Peyer's patch (tissue), 4 donors: ENCODE data around the gene PDZD2. TPM values are rescaled to one million over a fixed set of nuclear protein-coding genes. Genes with fewer than 3 reads are reported as not detected.

ENCODE experiments used
- DNase-seq, 3 donors: peaks; one replicate each; pipeline ENCODE4 v3.0.0-alpha.2; 2017 to 2019
- H3K27ac ChIP-seq, 4 donors: fragments of 200-600 bp; sonication (generic); one replicate each; pipeline ENCODE4 v1.5.1; 2016 to 2019
- H3K27me3 ChIP-seq, 2 donors: fragments of 200-600 bp; sonication (generic); one replicate each; pipeline ENCODE4 v1.5.1; 2019
- H3K36me3 ChIP-seq, 3 donors: fragments of 200-600 bp; sonication (generic); one replicate each; pipeline ENCODE4 v1.5.1; 2016 to 2019
- H3K4me1 ChIP-seq, 4 donors: fragments of 200-600 bp; sonication (generic); one replicate each; pipeline ENCODE4 v1.5.1; 2016 to 2019
- H3K4me3 ChIP-seq, 4 donors: fragments of 200-600 bp; sonication (generic); 1 replicate in 3 of 4; 2 replicates in 1 of 4; pipeline ENCODE4 v1.5.1; 2016 to 2019; ENCODE audit warnings: mild to moderate bottlenecking in 1 of 4
- H3K9me3 ChIP-seq, 4 donors: fragments of 200-600 bp; sonication (generic); one replicate each; pipeline ENCODE4 v1.5.1; 2016 to 2019; ENCODE audit warnings: mild to moderate bottlenecking in 1 of 4
- POLR2A ChIP-seq, 2 donors: fragments of 450-650 bp; IDR thresholded peaks; one replicate each; pipeline ENCODE4 v1.5.1; 2017; ENCODE audit warnings: antibody characterized with exemption in 2 of 2, mild to moderate bottlenecking in 2 of 2, moderate library complexity in 2 of 2
- total RNA-seq, 4 donors: library from RNA; depleted of rRNA; stranded (reverse); fragments of >200 nt; gene quantifications; one replicate each; pipeline ENCODE4 v1.1.0, GENCODE V29; 2016
- TF ChIP-seq, protein P1 (sequence below), 6 experiments: fragments of 450-650 bp in 4 of 6; fragments of 200-600 bp in 2 of 6; sonication (generic) in 1 of 6; IDR thresholded peaks; one replicate each; pipeline ENCODE4 v1.5.1; 2017 to 2019; ENCODE audit warnings: antibody characterized with exemption in 6 of 6, mild to moderate bottlenecking in 3 of 6, moderate library complexity in 1 of 6

Gene PDZD2
- total RNA-seq, 4 donors from 2014 or later: 0.53 to 7.4 (median 3.0) TPM

DNA sequence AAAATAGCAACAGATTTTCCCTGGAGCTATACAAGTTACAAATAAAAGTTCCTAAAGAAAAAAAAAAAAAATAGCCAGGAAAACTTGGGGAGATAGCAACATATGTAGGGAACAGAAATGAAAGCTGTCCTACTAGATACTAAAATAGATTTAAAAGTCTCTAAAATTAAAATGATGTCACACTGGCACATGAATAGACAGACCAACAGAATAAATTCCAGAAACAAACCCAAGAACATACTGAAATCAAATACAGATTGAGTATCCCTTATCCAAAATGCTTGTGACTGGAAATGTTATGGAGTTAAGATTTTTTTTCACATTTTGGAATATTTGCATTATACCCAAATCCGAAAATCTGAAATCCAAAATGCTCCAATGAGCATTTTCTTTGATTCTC, 511.4 kb downstream of the PDZD2 start:
- Histone ChIP-seq H3K27ac (no peak overlapping the region), H3K4me3 (no peak overlapping the region), H3K9me3 (no peaks in the 10 kb centered on the region), H3K4me1 (peaks cover 0 to 52% (median 3%) of the 10 kb centered on the region in 4 donors), H3K27me3 (no peaks in the 10 kb centered on the region), H3K36me3 (no peaks in the 10 kb centered on the region)
- no peak for TF ChIP-seq POLR2A (IDR thresholded peaks at IDR 0.05)
- TF ChIP-seq, protein P1, sequence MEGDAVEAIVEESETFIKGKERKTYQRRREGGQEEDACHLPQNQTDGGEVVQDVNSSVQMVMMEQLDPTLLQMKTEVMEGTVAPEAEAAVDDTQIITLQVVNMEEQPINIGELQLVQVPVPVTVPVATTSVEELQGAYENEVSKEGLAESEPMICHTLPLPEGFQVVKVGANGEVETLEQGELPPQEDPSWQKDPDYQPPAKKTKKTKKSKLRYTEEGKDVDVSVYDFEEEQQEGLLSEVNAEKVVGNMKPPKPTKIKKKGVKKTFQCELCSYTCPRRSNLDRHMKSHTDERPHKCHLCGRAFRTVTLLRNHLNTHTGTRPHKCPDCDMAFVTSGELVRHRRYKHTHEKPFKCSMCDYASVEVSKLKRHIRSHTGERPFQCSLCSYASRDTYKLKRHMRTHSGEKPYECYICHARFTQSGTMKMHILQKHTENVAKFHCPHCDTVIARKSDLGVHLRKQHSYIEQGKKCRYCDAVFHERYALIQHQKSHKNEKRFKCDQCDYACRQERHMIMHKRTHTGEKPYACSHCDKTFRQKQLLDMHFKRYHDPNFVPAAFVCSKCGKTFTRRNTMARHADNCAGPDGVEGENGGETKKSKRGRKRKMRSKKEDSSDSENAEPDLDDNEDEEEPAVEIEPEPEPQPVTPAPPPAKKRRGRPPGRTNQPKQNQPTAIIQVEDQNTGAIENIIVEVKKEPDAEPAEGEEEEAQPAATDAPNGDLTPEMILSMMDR (IDR thresholded peaks at IDR 0.05): no peak
- no peak for DNase-seq

DNA sequence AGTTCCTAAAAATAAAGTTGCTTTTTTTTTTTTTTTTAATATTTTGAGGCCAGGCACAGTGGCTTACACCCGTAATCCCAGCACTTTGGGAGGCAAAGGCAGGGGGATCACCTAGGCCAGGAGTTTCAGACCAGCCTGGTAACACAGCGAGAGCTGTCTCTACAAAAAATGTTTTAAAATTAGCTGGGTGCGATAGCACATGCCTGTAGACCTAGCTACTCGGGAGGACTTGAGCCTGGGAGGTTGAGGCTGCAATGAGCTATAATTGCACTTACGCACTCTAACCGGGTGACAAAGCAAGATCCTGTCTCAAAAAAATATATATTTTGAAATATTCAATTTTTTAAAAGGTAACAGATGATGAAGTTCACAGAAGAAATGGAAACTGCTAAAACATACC, 512.3 kb downstream of the PDZD2 start:
- H3K27ac ChIP-seq: no peak overlapping the region
- no peaks in the 10 kb centered on the region for H3K27me3 ChIP-seq
- DNase-seq: no peak
- TF ChIP-seq, protein P1 (IDR thresholded peaks at IDR 0.05): no peak
- no peak for TF ChIP-seq POLR2A (IDR thresholded peaks at IDR 0.05)
- no peaks in the 10 kb centered on the region for H3K36me3 ChIP-seq
- peaks cover 0 to 45% (median 3%) of the 10 kb centered on the region in 4 donors for H3K4me1 ChIP-seq
- no peak overlapping the region for H3K4me3 ChIP-seq
- no peaks in the 10 kb centered on the region for H3K9me3 ChIP-seq

DNA sequence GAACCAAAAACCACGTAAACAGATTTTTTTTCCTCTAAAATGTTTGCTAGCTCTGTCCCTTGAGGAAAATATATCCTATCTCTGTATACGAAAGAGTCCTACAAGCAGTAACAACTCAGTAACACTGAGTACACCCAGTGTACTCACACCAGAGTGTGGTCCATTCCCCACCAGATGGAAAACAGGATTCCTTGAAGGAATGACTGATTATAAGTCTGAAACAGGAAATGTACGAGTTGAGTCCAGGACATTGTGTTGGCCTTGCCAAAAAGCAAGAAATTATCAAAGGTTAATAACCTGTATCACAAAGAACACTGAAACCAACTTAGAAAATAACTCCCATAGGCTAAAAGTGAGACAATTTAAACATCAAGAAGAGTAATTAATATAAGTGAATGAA, 514.8 kb downstream of the PDZD2 start:
- Histone ChIP-seq H3K9me3 (no peaks in the 10 kb centered on the region), H3K27ac (no peak overlapping the region), H3K36me3 (peaks cover 0 to 4% (median 0%) of the 10 kb centered on the region in 3 donors), H3K4me1 (peaks cover 0 to 37% (median 3%) of the 10 kb centered on the region in 4 donors), H3K4me3 (no peak overlapping the region), H3K27me3 (no peaks in the 10 kb centered on the region)
- no peak for DNase-seq
- TF ChIP-seq, protein P1 (IDR thresholded peaks at IDR 0.05): no peak
- TF ChIP-seq POLR2A (IDR thresholded peaks at IDR 0.05): no peak

DNA sequence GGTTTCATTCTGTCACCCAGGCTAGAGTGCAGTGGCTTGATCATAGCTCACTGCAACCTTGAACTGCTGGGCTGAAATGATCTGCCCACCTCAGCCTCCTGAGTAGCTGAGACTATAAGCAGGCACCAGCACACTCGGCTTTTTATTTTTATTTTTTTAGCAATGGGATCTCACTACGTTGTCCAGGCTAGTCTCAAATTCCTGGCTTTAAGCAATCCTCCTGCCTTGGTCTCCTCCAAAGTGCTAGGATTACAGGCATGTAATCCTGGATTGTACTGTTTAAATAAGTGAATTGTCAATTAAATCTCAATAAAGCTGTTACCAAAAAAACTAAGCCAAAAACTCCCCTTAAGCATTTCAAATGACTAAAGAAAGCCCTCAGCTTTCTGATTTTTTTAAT, 516.3 kb downstream of the PDZD2 start:
- Histone ChIP-seq H3K4me3 (no peak overlapping the region), H3K4me1 (peaks cover 0 to 38% (median 3%) of the 10 kb centered on the region in 4 donors), H3K27me3 (no peaks in the 10 kb centered on the region), H3K36me3 (peaks cover 0 to 4% (median 0%) of the 10 kb centered on the region in 3 donors), H3K9me3 (no peaks in the 10 kb centered on the region), H3K27ac (no peak overlapping the region)
- DNase-seq: no peak
- TF ChIP-seq, protein P1 (IDR thresholded peaks at IDR 0.05): no peak
- TF ChIP-seq POLR2A (IDR thresholded peaks at IDR 0.05): no peak

DNA sequence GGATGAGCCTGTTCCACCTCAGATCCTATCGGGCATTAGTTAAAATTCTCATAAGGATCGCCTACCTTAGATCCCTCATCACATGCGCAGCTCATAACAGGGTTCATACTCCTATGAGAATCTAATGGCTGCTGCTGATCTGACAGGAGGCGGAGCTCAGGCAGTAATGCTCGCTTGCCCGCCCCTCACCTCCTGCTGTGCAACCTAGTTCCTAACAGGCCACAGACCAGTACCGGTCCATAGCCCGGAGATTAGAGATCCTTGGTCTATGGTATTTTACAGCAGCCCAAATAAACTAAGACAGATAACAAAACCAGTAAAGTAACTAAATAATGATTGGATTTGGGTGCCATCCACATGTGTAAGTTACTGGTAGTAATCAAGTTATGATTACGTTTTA, 517.7 kb downstream of the PDZD2 start:
- no peaks in the 10 kb centered on the region for H3K9me3 ChIP-seq
- H3K27me3 ChIP-seq: no peaks in the 10 kb centered on the region
- TF ChIP-seq POLR2A (IDR thresholded peaks at IDR 0.05): no peak
- TF ChIP-seq, protein P1 (IDR thresholded peaks at IDR 0.05): no peak
- peaks cover 0 to 4% (median 0%) of the 10 kb centered on the region in 3 donors for H3K36me3 ChIP-seq
- no peak for DNase-seq
- peaks cover 0 to 38% (median 3%) of the 10 kb centered on the region in 4 donors for H3K4me1 ChIP-seq
- H3K27ac ChIP-seq: no peak overlapping the region
- H3K4me3 ChIP-seq: no peak overlapping the region

DNA sequence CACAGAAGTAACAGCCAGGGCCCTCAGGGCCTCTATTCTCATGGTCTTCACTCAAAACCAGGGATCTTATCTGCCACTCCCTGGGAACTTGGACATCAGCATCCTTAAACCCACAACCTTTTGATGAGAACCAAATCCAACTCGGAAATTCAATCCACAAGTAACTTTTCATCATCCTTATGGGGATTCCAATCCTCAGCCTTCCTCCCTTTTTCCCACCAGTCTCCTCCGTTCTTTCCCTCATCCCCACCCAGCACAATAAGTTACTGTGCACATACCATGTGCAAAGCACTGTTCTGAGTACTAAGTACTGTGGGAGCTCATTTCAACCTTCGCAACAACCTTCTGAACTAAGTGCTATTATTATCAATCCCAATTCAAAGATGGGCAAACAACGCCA, 518.1 kb downstream of the PDZD2 start:
- Histone ChIP-seq H3K4me1 (peaks cover 0 to 38% (median 3%) of the 10 kb centered on the region in 4 donors), H3K27me3 (no peaks in the 10 kb centered on the region)
- TF ChIP-seq POLR2A (IDR thresholded peaks at IDR 0.05): no peak
- TF ChIP-seq, protein P1 (IDR thresholded peaks at IDR 0.05): no peak

More for the DNA sequence above, 518.1 kb downstream of the PDZD2 start:
- DNase-seq: no peak
- H3K9me3 ChIP-seq: no peaks in the 10 kb centered on the region
- H3K4me3 ChIP-seq: no peak overlapping the region
- peaks cover 0 to 4% (median 0%) of the 10 kb centered on the region in 3 donors for H3K36me3 ChIP-seq
- no peak overlapping the region for H3K27ac ChIP-seq
